A673 (cell line): ENCODE results near the gene NLRC5. TPM values are rescaled to one million over a fixed set of nuclear protein-coding genes. Genes with fewer than 3 reads are reported as not detected.

Source experiments
- BruUV-seq: library from RNA; stranded (reverse); fragments of 400-500 nt; replicated peaks from 2 replicates; lab custom pipeline; 2021; lab: Mats Ljungman, UMichigan
- CTCF ChIA-PET: fragments of 300-600 bp; sonication (Branson Sonifier 250); formaldehyde crosslinking; loops from one replicate; lab custom pipeline; 2022; ENCODE audit warnings: antibody characterized with exemption; lab: Charles Lee
- POLR2A ChIA-PET: fragments of 300-600 bp; sonication (Branson Sonifier 250); formaldehyde crosslinking; loops from one replicate; lab custom pipeline; 2022; ENCODE audit warnings: antibody characterized with exemption; ENCODE audit not compliant: low non-redundant PET; lab: Charles Lee
- DNase-seq: peaks from one replicate; pipeline ENCODE4 v3.0.0-alpha.2; 2015; ENCODE audit warnings: low spot score
- H3K27ac ChIP-seq: fragments of 200-600 bp; sonication (generic); 2 replicates; pipeline ENCODE4 v1.5.1; 2016; ENCODE audit warnings: mixed run types, low read depth, mild to moderate bottlenecking, mixed read lengths, antibody characterized with exemption, low read length; ENCODE audit not compliant: poor library complexity, severe bottlenecking
- H3K27me3 ChIP-seq: fragments of 200-600 bp; sonication (generic); replicated peaks from 2 replicates; pipeline ENCODE4 v1.6.1; 2017; ENCODE audit warnings: mixed run types, low read depth, mild to moderate bottlenecking, mixed read lengths, antibody characterized with exemption, low read length; ENCODE audit not compliant: insufficient read depth, poor library complexity
- H3K36me3 ChIP-seq: fragments of 200-600 bp; sonication (generic); 2 replicates; pipeline ENCODE4 v1.6.1; 2016; ENCODE audit warnings: mixed run types, mild to moderate bottlenecking, mixed read lengths, antibody characterized with exemption, low read length; ENCODE audit not compliant: insufficient read depth, poor library complexity, severe bottlenecking
- H3K4me1 ChIP-seq: fragments of 200-600 bp; sonication (generic); 2 replicates; pipeline ENCODE4 v1.6.1; 2017; ENCODE audit warnings: mixed run types, mild to moderate bottlenecking, mixed read lengths, antibody characterized with exemption, low read length; ENCODE audit not compliant: insufficient read depth, poor library complexity, severe bottlenecking
- H3K4me3 ChIP-seq: fragments of 200-600 bp; sonication (generic); 2 replicates; pipeline ENCODE4 v1.5.1; 2016; ENCODE audit warnings: low read depth, mixed run types, mild to moderate bottlenecking, mixed read lengths, low read length; ENCODE audit not compliant: poor library complexity, severe bottlenecking
- H3K9me3 ChIP-seq: fragments of 200-600 bp; sonication (generic); 2 replicates; pipeline ENCODE4 v1.6.1; 2016; ENCODE audit warnings: mixed run types, low read depth, mild to moderate bottlenecking, mixed read lengths, antibody characterized with exemption, low read length; ENCODE audit not compliant: poor library complexity, severe bottlenecking
- CTCF ChIP-seq: fragments of 300-800, 200-600 bp; sonication (generic); conservative IDR thresholded peaks from 2 replicates; pipeline ENCODE4 v1.5.1; 2017; ENCODE audit warnings: low read depth, mild to moderate bottlenecking, antibody characterized with exemption, low read length, moderate library complexity, mixed read lengths
- EZH2 ChIP-seq: fragments of 200-600 bp; sonication (generic); IDR thresholded peaks from 2 replicates; pipeline ENCODE4 v1.6.1; 2017; ENCODE audit warnings: borderline replicate concordance, low read depth, mild to moderate bottlenecking, mixed read lengths, antibody characterized with exemption, low read length; ENCODE audit not compliant: poor library complexity, severe bottlenecking
- intact Hi-C: fragments of 100-400 bp; cut with micrococcal nuclease; formaldehyde crosslinking; loops from one replicate; pipeline ENCODE4 v1.10.0; 2022; ENCODE audit not compliant: unreplicated experiment
- total RNA-seq: library from RNA; stranded (reverse); gene quantifications from 2 replicates; pipeline ENCODE4 v1.2.3, GENCODE V29; 2021

The NLRC5 gene
- total RNA-seq, 1 experiment from 2014 or later: 13.1 TPM

GRCh38 chr16:57028086-57028485 lies 38.7 kb downstream of the NLRC5 start:
- CTCF ChIA-PET: no interaction called here
- Histone ChIP-seq H3K36me3 (no peaks in the 10 kb centered on the region), H3K27ac (no peak overlapping the region), H3K9me3 (no peaks in the 10 kb centered on the region), H3K4me3 (no peak overlapping the region), H3K4me1 (no peaks in the 10 kb centered on the region), H3K27me3 (no peaks in the 10 kb centered on the region)
- DNase-seq: no peak
- no TSS peak for BruUV-seq
- POLR2A ChIA-PET: no interaction called here
- intact Hi-C loops: no loop called here
- no peak for TF ChIP-seq CTCF
- TF ChIP-seq EZH2: no peak

GRCh38 chr16:57029161-57030160 lies 40.1 kb downstream of the NLRC5 start:
- BruUV-seq: no TSS peak
- no peaks in the 10 kb centered on the region for H3K9me3 ChIP-seq
- no peak overlapping the region for H3K4me3 ChIP-seq
- CTCF ChIA-PET: no interaction called here
- intact Hi-C loops: no loop called here
- TF ChIP-seq CTCF (no peak), EZH2 (no peak)
- no peak overlapping the region for H3K27ac ChIP-seq
- no peak for DNase-seq
- POLR2A ChIA-PET: no interaction called here
- no peaks in the 10 kb centered on the region for H3K36me3 ChIP-seq
- no peaks in the 10 kb centered on the region for H3K4me1 ChIP-seq
- no peaks in the 10 kb centered on the region for H3K27me3 ChIP-seq

GRCh38 chr16:57030346-57030902 lies 41.1 kb downstream of the NLRC5 start:
- POLR2A ChIA-PET: no interaction called here
- no peak overlapping the region for H3K4me3 ChIP-seq

More at GRCh38 chr16:57030346-57030902, 41.1 kb downstream of the NLRC5 start:
- CTCF ChIA-PET: interaction anchor here (1.3 kb wide), 1 partner anchor 54 kb away, joined by 4 read pairs; no protein-coding TSS in a partner anchor
- H3K36me3 ChIP-seq: no peaks in the 10 kb centered on the region
- TF ChIP-seq EZH2 (no peak), CTCF (no peak)
- H3K27me3 ChIP-seq: no peaks in the 10 kb centered on the region
- BruUV-seq: no TSS peak
- DNase-seq: no peak
- H3K4me1 ChIP-seq: no peaks in the 10 kb centered on the region
- no peak overlapping the region for H3K27ac ChIP-seq
- H3K9me3 ChIP-seq: no peaks in the 10 kb centered on the region
- intact Hi-C loops: no loop called here
